Right atrium auricular region (tissue), 2 donors: Measurements from ENCODE around the gene LSM12. TPM values are rescaled to one million over a fixed set of nuclear protein-coding genes. Genes with fewer than 3 reads are reported as not detected.
A peak's percentile ranks its signal among the peaks of the same experiment; 100 is the strongest.
"Not testable (repeated sequence)": the region's sequence is repeated elsewhere in the genome, so short reads cannot be mapped to it uniquely, and the experiment has no call there.

Source experiments
- DNase-seq: peaks from one replicate; pipeline ENCODE4 v3.0.0-alpha.2; 2019; ENCODE audit warnings: low spot score
- H3K27ac ChIP-seq, 2 donors: fragments of 200-600 bp; sonication (generic); 1 replicate in 1 of 2; 2 replicates in 1 of 2; pipeline ENCODE4 v1.5.1; 2016 to 2019
- H3K27me3 ChIP-seq, 2 donors: fragments of 200-600 bp; sonication (generic); one replicate each; pipeline versions ENCODE4 v1.5.1 to v1.6.0; 2017 to 2019
- H3K36me3 ChIP-seq: fragments of 200-600 bp; sonication (generic); one replicate; pipeline ENCODE4 v1.5.1; 2016
- H3K4me1 ChIP-seq, 2 donors: fragments of 200-600 bp; sonication (generic); one replicate each; pipeline versions ENCODE4 v1.5.1 to v1.6.0; 2017 to 2019
- H3K4me3 ChIP-seq, 2 donors: fragments of 200-600 bp; sonication (generic); 1 replicate in 1 of 2; 2 replicates in 1 of 2; pipeline ENCODE4 v1.5.1; 2017 to 2019; ENCODE audit warnings: mild to moderate bottlenecking in 1 of 2, moderate library complexity in 1 of 2
- H3K9me3 ChIP-seq, 2 donors: fragments of 200-600 bp; sonication (generic); one replicate each; pipeline ENCODE4 v1.5.1; 2019
- CTCF ChIP-seq, 2 donors: fragments of 200-600 bp; sonication (generic); IDR thresholded peaks; one replicate each; pipeline ENCODE4 v1.5.1; 2019; ENCODE audit warnings: antibody characterized with exemption in 2 of 2
- total RNA-seq, 2 donors: library from RNA; depleted of rRNA; stranded (reverse); fragments of >200 nt; gene quantifications; one replicate each; pipeline ENCODE4 v1.1.0, GENCODE V29; 2016

The LSM12 gene
- total RNA-seq, 2 donors from 2014 or later, result 36.8 to 41.3 TPM

GRCh38 chr17:44108440-44109311 is 42.2 kb upstream of the LSM12 start:
- Histone ChIP-seq H3K9me3 (no peaks in the 10 kb centered on the region), H3K36me3 (no peaks in the 10 kb centered on the region), H3K27ac (peak overlapping the region; percentile 97), H3K27me3 (no peaks in the 10 kb centered on the region), H3K4me1 (peaks cover 0 to 96% of the 10 kb centered on the region in 2 donors), H3K4me3 (peak overlapping the region; percentile 51 to 57)
- no peak for TF ChIP-seq CTCF (IDR thresholded peaks at IDR 0.05)
- peak; percentile 94 for DNase-seq

- Histone ChIP-seq H3K36me3 (no peaks in the 10 kb centered on the region), H3K4me3 (no peak overlapping the region), H3K4me1 (peaks cover 0 to 95% of the 10 kb centered on the region in 2 donors), H3K9me3 (no peaks in the 10 kb centered on the region), H3K27ac (peak overlapping the region; percentile 97), H3K27me3 (no peaks in the 10 kb centered on the region)
- DNase-seq, result no peak
- no peak for TF ChIP-seq CTCF (IDR thresholded peaks at IDR 0.05)
Measured at GRCh38 chr17:44106801-44107200, 40.3 kb upstream of the LSM12 start.

DNA sequence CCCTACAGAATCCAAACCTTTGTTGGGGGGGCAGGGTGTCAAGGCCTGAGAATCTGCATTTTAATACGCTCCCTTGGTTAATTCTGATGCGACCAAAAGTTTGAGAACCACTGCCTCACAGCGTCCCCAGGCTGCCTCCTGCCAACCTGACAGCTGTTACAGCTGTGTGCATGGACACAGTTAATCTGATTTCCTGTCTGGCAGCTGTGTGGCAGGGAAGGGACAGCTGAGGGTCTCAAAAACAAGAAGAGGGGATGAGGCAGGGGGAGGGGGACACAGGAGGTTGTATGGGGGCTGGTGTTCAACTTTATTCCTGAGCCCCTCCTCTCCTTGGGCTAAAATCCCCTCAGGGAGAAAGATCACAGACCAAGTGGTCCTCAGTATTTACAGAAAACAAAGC is 39.5 kb upstream of the LSM12 start:
- TF ChIP-seq CTCF (IDR thresholded peaks at IDR 0.05), result no peak
- H3K36me3 ChIP-seq, result no peaks in the 10 kb centered on the region
- H3K4me1 ChIP-seq, result peaks cover 0 to 88% of the 10 kb centered on the region in 2 donors
- no peak overlapping the region for H3K4me3 ChIP-seq
- no peaks in the 10 kb centered on the region for H3K27me3 ChIP-seq
- DNase-seq, result no peak
- H3K27ac ChIP-seq, result peak overlapping the region; percentile 97
- no peaks in the 10 kb centered on the region for H3K9me3 ChIP-seq

DNA sequence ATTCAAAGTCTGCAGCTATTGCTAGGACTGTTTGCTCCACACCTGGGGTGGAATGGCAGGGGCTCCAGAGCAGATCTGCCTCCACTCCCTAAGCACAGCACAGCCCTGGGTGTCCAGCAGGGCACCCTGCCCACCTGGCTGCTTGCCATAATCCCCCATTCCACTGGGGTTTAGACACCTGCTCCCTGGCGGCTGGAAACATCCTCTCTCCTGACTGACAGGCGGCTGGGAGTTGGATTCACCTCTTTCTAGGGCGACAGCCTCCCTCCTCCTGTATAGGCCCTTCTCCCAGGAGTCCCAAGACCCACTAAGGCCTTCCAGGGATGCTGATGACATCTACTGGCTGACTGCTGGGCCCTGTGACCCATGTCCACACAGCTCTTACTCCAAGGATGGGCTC is 39.0 kb upstream of the LSM12 start:
- Histone ChIP-seq H3K27ac (peak overlapping the region; percentile 97), H3K36me3 (no peaks in the 10 kb centered on the region), H3K9me3 (no peaks in the 10 kb centered on the region), H3K4me3 (no peak overlapping the region), H3K4me1 (peaks cover 0 to 88% of the 10 kb centered on the region in 2 donors), H3K27me3 (no peaks in the 10 kb centered on the region)
- DNase-seq, result no peak
- TF ChIP-seq CTCF (IDR thresholded peaks at IDR 0.05), result no peak

DNA sequence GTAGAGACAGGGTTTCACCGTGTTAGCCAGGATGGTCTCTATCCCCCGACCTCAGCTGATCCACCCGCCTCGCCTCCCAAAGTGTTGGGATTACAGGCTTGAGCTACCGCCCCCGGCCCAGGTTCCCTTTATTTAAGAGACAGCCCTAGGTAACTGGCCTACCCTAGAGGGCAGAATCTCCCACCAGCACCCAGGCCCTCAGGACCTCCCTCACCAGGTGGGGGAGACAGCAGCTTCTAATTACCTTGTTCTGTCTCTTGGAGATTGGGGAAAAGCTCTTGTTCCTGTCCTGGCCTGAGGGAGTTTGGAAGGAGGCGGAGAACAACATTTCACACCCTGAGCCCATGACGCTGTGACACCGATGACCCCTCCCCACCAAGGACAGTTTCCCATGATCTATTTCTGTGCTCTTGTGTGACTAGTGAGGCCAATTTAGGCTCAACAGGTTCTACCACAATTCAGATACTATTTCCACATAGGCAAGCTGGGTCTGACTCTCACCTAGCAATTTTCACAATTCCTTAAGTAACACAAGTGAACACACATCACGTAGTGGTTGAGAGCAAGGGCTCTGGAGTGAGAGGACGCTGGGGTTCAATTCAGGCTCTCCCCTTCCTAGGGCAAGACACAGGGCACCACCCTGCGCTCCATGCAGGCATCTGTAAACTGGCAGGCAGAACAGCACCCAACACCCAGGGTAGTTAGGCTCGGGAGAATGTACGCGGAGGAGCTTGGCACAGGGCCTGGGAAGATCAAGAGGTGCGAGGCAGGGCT is 36.6 kb upstream of the LSM12 start:
- Histone ChIP-seq H3K36me3 (no peaks in the 10 kb centered on the region), H3K4me1 (peaks cover 0 to 86% of the 10 kb centered on the region in 2 donors)
- DNase-seq, result no peak

GRCh38 chr17:44101858-44102257 is 35.4 kb upstream of the LSM12 start:
- H3K36me3 ChIP-seq, H3K27me3 ChIP-seq, H3K4me3 ChIP-seq, H3K9me3 ChIP-seq, DNase-seq: not testable (repeated sequence)
- Histone ChIP-seq H3K4me1 (peaks cover 0 to 86% of the 10 kb centered on the region in 2 donors), H3K27ac (peak overlapping the region; percentile 97)

More for the DNA sequence above, 36.6 kb upstream of the LSM12 start:
- no peak overlapping the region for H3K4me3 ChIP-seq
- H3K9me3 ChIP-seq, result no peaks in the 10 kb centered on the region
- H3K27me3 ChIP-seq, result no peaks in the 10 kb centered on the region
- peak overlapping the region; percentile 97 for H3K27ac ChIP-seq
- TF ChIP-seq CTCF (IDR thresholded peaks at IDR 0.05), result no peak
